HepG2 (cell line): Measurements from ENCODE around the gene DSCAML1.

Source experiments
- ZKSCAN8 ChIP-seq: IDR thresholded peaks from 2 replicates; pipeline ENCODE4 v1.6.1; 2016; ENCODE audit warnings: borderline replicate concordance, missing genetic modification reagents, missing compliant biosample characterization
- ZNF317 ChIP-seq: sonication (generic); formaldehyde crosslinking; IDR thresholded peaks from 2 replicates; pipeline ENCODE4 v1.5.0; 2020; ENCODE audit warnings: mild to moderate bottlenecking, missing genetic modification reagents
- TF ChIP-seq, protein P1 (sequence below): sonication (generic); formaldehyde crosslinking; IDR thresholded peaks from 2 replicates; pipeline ENCODE4 v1.8.1; 2023; ENCODE audit warnings: mild to moderate bottlenecking, inconsistent platforms, moderate library complexity, missing genetic modification reagents, borderline replicate concordance

DNA sequence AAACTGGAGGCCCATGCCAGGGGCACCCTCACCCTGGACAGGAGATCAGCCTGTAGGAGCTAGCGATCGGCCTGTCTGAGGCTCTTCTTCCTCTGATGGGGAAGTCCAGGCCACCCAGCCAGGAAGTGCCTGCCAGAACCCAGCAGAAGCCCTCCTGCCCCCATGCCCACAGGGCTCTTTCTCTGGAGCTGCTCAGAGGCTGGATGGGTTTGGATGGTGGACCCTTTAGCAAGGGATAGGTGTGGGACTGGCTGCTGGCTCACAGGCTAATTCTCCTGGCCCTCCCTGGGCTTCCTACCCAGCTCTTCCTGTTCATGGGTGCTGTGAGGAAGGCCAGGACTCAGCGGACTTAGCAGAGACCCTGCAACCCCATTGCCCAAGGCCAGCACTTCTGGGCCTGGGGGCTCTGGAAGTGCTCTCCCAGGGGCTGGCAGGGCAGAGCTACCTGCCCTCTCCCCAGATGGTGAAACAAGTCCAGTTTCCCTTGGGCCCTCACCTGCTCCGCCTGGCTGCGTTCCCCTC, 19.9 kb upstream of the DSCAML1 start:
- TF ChIP-seq ZKSCAN8 (CRISPR knock-in tag): no peak
- TF ChIP-seq, protein P1, sequence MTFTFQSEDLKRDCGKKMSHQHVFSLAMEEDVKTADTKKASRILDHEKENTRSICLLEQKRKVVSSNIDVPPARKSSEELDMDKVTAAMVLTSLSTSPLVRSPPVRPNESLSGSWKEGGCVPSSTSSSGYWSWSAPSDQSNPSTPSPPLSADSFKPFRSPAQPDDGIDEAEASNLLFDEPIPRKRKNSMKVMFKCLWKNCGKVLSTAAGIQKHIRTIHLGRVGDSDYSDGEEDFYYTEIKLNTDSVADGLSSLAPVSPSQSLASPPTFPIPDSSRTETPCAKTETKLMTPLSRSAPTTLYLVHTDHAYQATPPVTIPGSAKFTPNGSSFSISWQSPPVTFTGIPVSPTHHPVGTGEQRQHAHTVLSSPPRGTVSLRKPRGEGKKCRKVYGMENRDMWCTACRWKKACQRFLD (CRISPR knock-in tag): no peak
- no peak for TF ChIP-seq ZNF317 (CRISPR knock-in tag)
